Breast epithelium (tissue), 4 donors: Measurements from ENCODE around the gene ADARB2. TPM values are rescaled to one million over a fixed set of nuclear protein-coding genes. Genes with fewer than 3 reads are reported as not detected.

Source experiments
- DNase-seq, 2 donors: peaks; one replicate each; pipeline ENCODE4 v3.0.0-alpha.2; 2019; ENCODE audit warnings: low spot score in 2 of 2
- H3K27ac ChIP-seq, 2 donors: fragments of 200-600 bp; sonication (generic) in 1 of 2; one replicate each; pipeline ENCODE4 v1.5.1; 2016 to 2019; ENCODE audit warnings: mild to moderate bottlenecking in 1 of 2
- H3K27me3 ChIP-seq, 2 donors: fragments of 200-600 bp; sonication (generic) in 1 of 2; one replicate each; pipeline versions ENCODE4 v1.5.1 to v1.6.0; 2017 to 2019; ENCODE audit warnings: control low read depth in 1 of 2, mild to moderate bottlenecking in 1 of 2
- H3K36me3 ChIP-seq: fragments of 200-600 bp; one replicate; pipeline ENCODE4 v1.5.1; 2019
- H3K4me1 ChIP-seq, 2 donors: fragments of 200-600 bp; sonication (generic); one replicate each; pipeline ENCODE4 v1.5.1; 2016 to 2019; ENCODE audit warnings: control low read depth in 1 of 2
- H3K4me3 ChIP-seq, 3 donors: fragments of 200-600 bp; sonication (generic); 1 replicate in 2 of 3; 2 replicates in 1 of 3; pipeline ENCODE4 v1.5.1; 2016 to 2019; ENCODE audit warnings: mild to moderate bottlenecking in 3 of 3, moderate library complexity in 2 of 3
- H3K9me3 ChIP-seq, 2 donors: fragments of 200-600 bp; sonication (generic) in 1 of 2; one replicate each; pipeline ENCODE4 v1.5.1; 2016 to 2019; ENCODE audit warnings: control low read depth in 1 of 2
- POLR2A ChIP-seq: fragments of 450-650 bp; IDR thresholded peaks from one replicate; pipeline ENCODE4 v1.6.1; 2016; ENCODE audit warnings: antibody characterized with exemption, mild to moderate bottlenecking, moderate library complexity
- POLR2AphosphoS5 ChIP-seq, 3 donors: sonication (generic); formaldehyde crosslinking; IDR thresholded peaks; one replicate each; pipeline ENCODE4 v1.6.1; 2017; ENCODE audit warnings: antibody characterized with exemption in 3 of 3
- intact Hi-C: fragments of 100-400 bp; cut with DNase I; formaldehyde crosslinking; loops from one replicate; pipeline ENCODE4 v1.15.1; 2023; ENCODE audit warnings: low total_unique reads
- total RNA-seq, 3 donors: library from RNA; depleted of rRNA; stranded (reverse); fragments of >200 nt; gene quantifications; one replicate each; pipeline ENCODE4 v1.1.0, GENCODE V29; 2016
- TF ChIP-seq, protein P1 (sequence below), 3 donors: fragments of 450-650 bp; IDR thresholded peaks; one replicate each; pipeline ENCODE4 v1.5.1; 2016 to 2017; ENCODE audit warnings: antibody characterized with exemption in 3 of 3, mild to moderate bottlenecking in 3 of 3, moderate library complexity in 3 of 3

ADARB2 gene
- total RNA-seq, 3 donors from 2014 or later: 0.32 to 3.9 (median 2.0) TPM

DNA sequence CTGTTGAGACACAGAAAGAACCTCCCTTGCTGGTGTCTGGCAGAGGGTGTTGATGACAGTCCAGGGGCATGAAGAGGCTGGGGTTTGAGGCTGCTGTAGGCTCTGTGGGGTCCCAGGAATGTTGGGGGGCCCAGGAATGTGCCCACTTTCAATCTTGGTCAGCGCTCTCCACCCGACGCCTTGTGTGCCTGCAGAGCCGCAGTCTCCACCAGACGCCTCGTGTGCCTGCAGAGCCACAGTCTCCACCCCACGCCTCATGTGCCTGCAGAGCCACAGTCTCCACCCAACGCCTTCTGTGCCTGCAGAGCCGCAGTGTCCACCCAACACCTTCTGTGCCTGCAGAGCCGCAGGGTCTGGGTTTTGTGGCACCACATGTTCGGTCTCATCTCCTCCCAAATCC lies 84.0 kb downstream of the ADARB2 start:
- H3K27me3 ChIP-seq: peaks cover 0 to 18% of the 10 kb centered on the region in 2 donors
- no peaks in the 10 kb centered on the region for H3K9me3 ChIP-seq
- H3K36me3 ChIP-seq: no peaks in the 10 kb centered on the region
- H3K4me3 ChIP-seq: no peak overlapping the region
- no peak for DNase-seq
- H3K27ac ChIP-seq: no peak overlapping the region
- H3K4me1 ChIP-seq: no peaks in the 10 kb centered on the region
- TF ChIP-seq, protein P1, sequence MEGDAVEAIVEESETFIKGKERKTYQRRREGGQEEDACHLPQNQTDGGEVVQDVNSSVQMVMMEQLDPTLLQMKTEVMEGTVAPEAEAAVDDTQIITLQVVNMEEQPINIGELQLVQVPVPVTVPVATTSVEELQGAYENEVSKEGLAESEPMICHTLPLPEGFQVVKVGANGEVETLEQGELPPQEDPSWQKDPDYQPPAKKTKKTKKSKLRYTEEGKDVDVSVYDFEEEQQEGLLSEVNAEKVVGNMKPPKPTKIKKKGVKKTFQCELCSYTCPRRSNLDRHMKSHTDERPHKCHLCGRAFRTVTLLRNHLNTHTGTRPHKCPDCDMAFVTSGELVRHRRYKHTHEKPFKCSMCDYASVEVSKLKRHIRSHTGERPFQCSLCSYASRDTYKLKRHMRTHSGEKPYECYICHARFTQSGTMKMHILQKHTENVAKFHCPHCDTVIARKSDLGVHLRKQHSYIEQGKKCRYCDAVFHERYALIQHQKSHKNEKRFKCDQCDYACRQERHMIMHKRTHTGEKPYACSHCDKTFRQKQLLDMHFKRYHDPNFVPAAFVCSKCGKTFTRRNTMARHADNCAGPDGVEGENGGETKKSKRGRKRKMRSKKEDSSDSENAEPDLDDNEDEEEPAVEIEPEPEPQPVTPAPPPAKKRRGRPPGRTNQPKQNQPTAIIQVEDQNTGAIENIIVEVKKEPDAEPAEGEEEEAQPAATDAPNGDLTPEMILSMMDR (IDR thresholded peaks at IDR 0.05): no peak
- TF ChIP-seq POLR2A (no peak), POLR2AphosphoS5 (IDR thresholded peaks at IDR 0.05) (no peak)
- intact Hi-C loops: no loop called here

DNA sequence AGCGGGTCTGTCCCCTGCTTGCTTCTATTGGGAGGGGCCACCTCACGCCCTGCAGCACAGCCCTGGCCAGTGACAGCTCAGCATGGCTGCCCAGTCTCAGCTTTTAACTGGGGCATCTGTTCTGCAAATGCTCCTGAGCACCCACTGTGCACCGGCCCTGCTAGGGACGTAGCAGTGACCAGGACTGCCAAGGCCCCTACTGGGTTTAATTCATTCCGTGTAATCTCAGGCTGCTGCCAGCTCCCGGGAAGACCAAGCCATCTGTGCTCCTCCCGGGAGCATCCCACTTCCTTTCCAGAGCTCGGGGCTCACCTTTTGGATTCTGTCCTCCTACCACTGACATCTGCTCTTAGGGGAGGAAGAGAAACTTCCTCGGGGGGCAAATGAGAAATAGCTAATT lies 85.2 kb downstream of the ADARB2 start:
- Histone ChIP-seq H3K4me3 (no peak overlapping the region), H3K9me3 (no peaks in the 10 kb centered on the region), H3K4me1 (no peaks in the 10 kb centered on the region), H3K36me3 (no peaks in the 10 kb centered on the region), H3K27me3 (peaks cover 0 to 18% of the 10 kb centered on the region in 2 donors), H3K27ac (no peak overlapping the region)
- TF ChIP-seq, protein P1 (IDR thresholded peaks at IDR 0.05): no peak
- TF ChIP-seq POLR2A (no peak), POLR2AphosphoS5 (IDR thresholded peaks at IDR 0.05) (no peak)
- DNase-seq: no peak
- intact Hi-C loops: no loop called here

DNA sequence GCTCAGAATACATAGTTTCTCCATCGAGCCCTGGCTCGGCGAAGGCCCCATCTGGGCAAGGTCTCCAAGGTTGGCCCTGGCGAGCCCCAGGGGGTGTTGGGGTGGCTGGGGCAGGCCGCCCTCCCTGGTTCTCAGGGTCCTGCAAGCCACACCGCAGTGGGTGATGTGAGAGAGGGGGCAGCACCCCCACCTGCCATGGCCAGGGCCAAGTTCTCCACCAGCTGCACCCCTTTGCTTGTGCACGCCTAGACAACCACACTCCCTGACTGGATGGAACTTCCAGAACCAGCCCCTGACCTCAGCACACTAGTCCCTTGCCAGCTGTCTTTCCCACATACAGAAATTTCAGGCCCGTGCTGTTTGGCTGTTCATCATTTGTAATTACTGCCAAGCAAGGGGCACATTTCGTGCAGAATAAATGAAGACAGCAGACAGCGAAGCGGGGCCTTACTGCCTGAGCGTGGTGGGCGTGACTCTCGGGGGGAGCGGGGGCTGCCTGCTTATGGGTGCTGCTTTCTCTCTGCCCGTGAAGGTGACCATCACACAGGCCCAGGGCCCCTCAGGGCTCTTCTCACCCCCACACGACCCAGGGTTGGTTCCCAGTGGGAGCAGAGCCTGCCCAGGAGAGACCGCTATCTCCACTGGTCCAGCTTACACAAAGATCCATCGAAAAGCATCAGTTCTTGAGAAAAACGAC lies 85.9 kb downstream of the ADARB2 start:
- Histone ChIP-seq H3K4me3 (no peak overlapping the region), H3K27ac (no peak overlapping the region), H3K27me3 (peaks cover 0 to 23% of the 10 kb centered on the region in 2 donors), H3K9me3 (no peaks in the 10 kb centered on the region), H3K36me3 (no peaks in the 10 kb centered on the region), H3K4me1 (no peaks in the 10 kb centered on the region)
- intact Hi-C loops: no loop called here
- no peak for DNase-seq
- TF ChIP-seq, protein P1 (IDR thresholded peaks at IDR 0.05): no peak
- TF ChIP-seq POLR2A (no peak), POLR2AphosphoS5 (IDR thresholded peaks at IDR 0.05) (no peak)

DNA sequence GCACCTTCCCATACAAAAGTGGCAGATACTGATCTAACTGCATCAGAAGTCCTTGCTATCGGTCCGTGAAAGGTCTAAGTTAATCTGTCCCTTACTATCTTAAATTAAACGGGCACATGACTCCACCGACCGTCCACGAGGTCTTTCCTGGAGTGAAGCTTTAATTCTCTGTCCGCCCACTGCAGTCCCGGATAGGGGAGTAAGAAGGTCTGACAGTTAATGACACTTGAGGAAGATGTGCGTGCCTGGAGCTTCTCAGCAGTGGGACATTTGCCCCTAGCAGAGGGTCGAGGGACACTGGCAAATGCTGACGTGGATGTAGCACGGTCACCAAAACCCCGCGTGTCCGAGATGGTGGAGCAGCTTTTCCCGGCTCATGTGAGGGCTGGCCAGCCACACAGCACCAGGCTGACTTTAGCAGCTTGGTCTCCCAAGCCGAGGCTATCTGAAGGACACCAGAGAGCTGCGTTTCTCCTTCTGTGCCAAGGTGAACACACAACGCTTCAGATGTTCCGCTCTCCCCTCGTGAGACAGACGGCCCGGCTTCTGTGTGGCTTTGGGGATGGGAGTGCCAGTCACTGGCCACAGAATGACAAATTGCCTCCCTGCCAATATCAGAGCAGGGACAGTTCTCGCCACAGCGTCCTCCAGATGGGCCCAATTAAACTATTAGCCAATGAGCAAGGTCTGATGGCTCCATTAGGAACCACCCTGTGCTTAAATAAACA lies 86.6 kb downstream of the ADARB2 start:
- H3K36me3 ChIP-seq: no peaks in the 10 kb centered on the region
- H3K4me1 ChIP-seq: no peaks in the 10 kb centered on the region
- intact Hi-C loops: no loop called here
- H3K27me3 ChIP-seq: peaks cover 0 to 28% of the 10 kb centered on the region in 2 donors
- no peaks in the 10 kb centered on the region for H3K9me3 ChIP-seq
- H3K27ac ChIP-seq: no peak overlapping the region
- TF ChIP-seq POLR2A (no peak), POLR2AphosphoS5 (IDR thresholded peaks at IDR 0.05) (no peak)
- TF ChIP-seq, protein P1 (IDR thresholded peaks at IDR 0.05): no peak
- DNase-seq: peak in 1 of 2 donors; percentile 28
- H3K4me3 ChIP-seq: no peak overlapping the region

DNA sequence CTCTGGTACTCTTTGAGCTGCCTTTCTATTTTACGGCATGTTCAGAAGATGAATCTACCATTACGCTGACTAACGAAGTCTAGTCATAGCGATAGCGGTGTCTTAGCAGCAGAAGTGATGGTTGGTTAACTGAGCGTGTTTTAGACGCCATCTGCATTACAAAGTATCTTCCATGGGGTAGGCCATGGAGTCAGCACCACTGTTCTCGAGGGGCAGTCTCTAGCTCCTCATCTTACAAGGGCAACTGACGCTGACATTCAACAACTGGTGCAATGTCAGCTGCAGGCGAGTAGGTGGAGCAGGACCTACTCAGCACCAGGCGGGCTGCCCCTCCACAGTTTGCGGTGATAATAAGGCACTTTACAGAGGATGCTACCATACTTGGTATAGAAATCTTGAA lies 88.7 kb downstream of the ADARB2 start:
- H3K4me1 ChIP-seq: no peaks in the 10 kb centered on the region
- H3K27ac ChIP-seq: no peak overlapping the region
- no peak for DNase-seq
- intact Hi-C loops: no loop called here
- TF ChIP-seq, protein P1 (IDR thresholded peaks at IDR 0.05): no peak
- TF ChIP-seq POLR2AphosphoS5 (IDR thresholded peaks at IDR 0.05): no peak
- TF ChIP-seq POLR2A: no peak
- no peaks in the 10 kb centered on the region for H3K9me3 ChIP-seq
- H3K27me3 ChIP-seq: peaks cover 0 to 37% of the 10 kb centered on the region in 2 donors
- no peak overlapping the region for H3K4me3 ChIP-seq
- H3K36me3 ChIP-seq: no peaks in the 10 kb centered on the region
